Small intestine (tissue), 7 donors: ENCODE measurements around the gene THRAP3. TPM values are rescaled to one million over a fixed set of nuclear protein-coding genes. Genes with fewer than 3 reads are reported as not detected.

Experiments used
- DNase-seq, 2 donors: peaks; one replicate each; pipeline versions ENCODE4 v3.0.0 to v3.0.0-alpha.2; 2013
- FAIRE-seq: peaks from 2 replicates; lab custom pipeline; 2012; peaks lifted over from hg19 to GRCh38; lab: Jason Lieb, UNC
- H3K27ac ChIP-seq, 3 donors: one replicate each; pipeline ENCODE4 v1.5.1; 2013; ENCODE audit warnings: low read length in 2 of 3, mild to moderate bottlenecking in 2 of 3, control low read depth in 1 of 3, inconsistent platforms in 1 of 3, low read depth in 1 of 3, moderate library complexity in 1 of 3
- H3K27me3 ChIP-seq, 3 donors: one replicate each; pipeline ENCODE4 v1.6.1; 2013; ENCODE audit warnings: low read length in 3 of 3, inconsistent platforms in 1 of 3; ENCODE audit not compliant: control insufficient read depth in 3 of 3, insufficient read depth in 3 of 3
- H3K36me3 ChIP-seq, 3 donors: one replicate each; pipeline ENCODE4 v1.6.1; 2013; ENCODE audit warnings: low read length in 3 of 3, inconsistent platforms in 1 of 3, low read depth in 1 of 3, mild to moderate bottlenecking in 1 of 3, moderate library complexity in 1 of 3; ENCODE audit not compliant: control insufficient read depth in 3 of 3, insufficient read depth in 2 of 3
- H3K4me1 ChIP-seq, 3 donors: one replicate each; pipeline ENCODE4 v1.6.1; 2013; ENCODE audit warnings: low read length in 2 of 3, inconsistent platforms in 1 of 3, low read depth in 1 of 3, mild to moderate bottlenecking in 1 of 3, moderate library complexity in 1 of 3; ENCODE audit not compliant: control insufficient read depth in 3 of 3, insufficient read depth in 2 of 3
- H3K4me3 ChIP-seq, 3 donors: one replicate each; pipeline ENCODE4 v1.5.1; 2013; ENCODE audit warnings: low read length in 3 of 3, control low read depth in 1 of 3, inconsistent platforms in 1 of 3, low read depth in 1 of 3, mild to moderate bottlenecking in 1 of 3, moderate library complexity in 1 of 3
- H3K9me3 ChIP-seq, 2 donors: one replicate each; pipeline ENCODE4 v1.6.1; 2013; ENCODE audit warnings: low read depth in 1 of 2, low read length in 1 of 2; ENCODE audit not compliant: control insufficient read depth in 2 of 2, insufficient read depth in 1 of 2
- WGBS, 3 donors: extraction: QIAGEN DNeasy Blood & Tissue Kit; methylation state at CpG; one replicate each; pipeline ENCODE4 v1.1.7; 2013; 5-methylcytosine and 5-hydroxymethylcytosine counted together
- polyA plus RNA-seq, 4 donors: library from polyadenylated mRNA; stranded (reverse) in 3 of 4; unstranded in 1 of 4; fragments of 200-250 nt in 3 of 4; fragments of 120-200 nt in 1 of 4; gene quantifications; one replicate each; pipeline versions ENCODE4 v1.2.1 to v1.2.3, GENCODE V29; 2013
- donor health status: healthy with polysubstance abuse.
- donor health status: control.
- donor health status: control.
- donor health status: Bipolar disorder and iron deficiency.
- donor health status: healthy.

The THRAP3 gene
- polyA plus RNA-seq, 4 donors: 25.9 to 93.7 (median 35.0) TPM

- Histone ChIP-seq H3K27me3 (no peaks in the 10 kb centered on the region), H3K27ac (no peak overlapping the region), H3K4me1 (peaks cover 0 to 6% (median 0%) of the 10 kb centered on the region in 3 donors), H3K9me3 (no peaks in the 10 kb centered on the region), H3K36me3 (peaks cover 12 to 90% (median 15%) of the 10 kb centered on the region in 3 donors), H3K4me3 (no peak overlapping the region)
- 93 to 96% (median 96%) methylated on average over 11 of the region's 11 CpGs for whole genome bisulfite sequencing, 3 donors
- DNase-seq (no peak), FAIRE-seq (no peak)
Measured at GRCh38 chr1:36354486-36354885, 130.2 kb downstream of the THRAP3 start.

Other genes starting within 250 kb of the THRAP3 start
- under 1 TPM in 2 of 4 donors, not detected in 2; 0.18 to 0.44 TPM for gene TEKT2, start 140.3 kb upstream of the THRAP3 start, polyA plus RNA-seq
- gene ADPRS, start 135.6 kb upstream of the THRAP3 start, polyA plus RNA-seq: 10 to 100 TPM; 24.2 to 38.4 (median 33.4) TPM
- gene COL8A2, start 99.2 kb upstream of the THRAP3 start, polyA plus RNA-seq: 1 to 10 TPM in 1 of 4 donors, under 1 TPM in 2, not detected in 1; 0.27 to 1.3 (median 0.32) TPM
- gene TRAPPC3, start 75.0 kb upstream of the THRAP3 start, polyA plus RNA-seq: 10 to 100 TPM; 61.8 to 90.5 (median 71.6) TPM
- 10 to 100 TPM; 27.1 to 58.6 (median 42.6) TPM for gene MAP7D1, start 68.3 kb upstream of the THRAP3 start, polyA plus RNA-seq
- gene SH3D21, start 81.9 kb downstream of the THRAP3 start, polyA plus RNA-seq: 10 to 100 TPM in 3 of 4 donors, 1 to 10 TPM in 1; 4.0 to 26.2 (median 23.9) TPM
- 10 to 100 TPM in 3 of 4 donors, 1 to 10 TPM in 1; 2.5 to 26.1 (median 18.4) TPM for gene EVA1B, start 99.2 kb downstream of the THRAP3 start, polyA plus RNA-seq
- gene STK40, start 161.5 kb downstream of the THRAP3 start, polyA plus RNA-seq: 10 to 100 TPM; 12.7 to 41.0 (median 25.3) TPM
- gene LSM10, start 173.5 kb downstream of the THRAP3 start, polyA plus RNA-seq: 10 to 100 TPM; 24.9 to 55.5 (median 50.0) TPM
- 1 to 10 TPM in 3 of 4 donors, under 1 TPM in 1; 0.89 to 6.1 (median 2.8) TPM for gene OSCP1, start 226.0 kb downstream of the THRAP3 start, polyA plus RNA-seq
- 100 to 1,000 TPM in 3 of 4 donors, 10 to 100 TPM in 1; 68.2 to 122 (median 109) TPM for gene MRPS15, start 239.9 kb downstream of the THRAP3 start, polyA plus RNA-seq